Transverse colon (tissue), 4 donors: ENCODE results near the gene PLXDC2.

Experiments used
- POLR2AphosphoS5 ChIP-seq, 3 donors: sonication (generic); formaldehyde crosslinking; IDR thresholded peaks; one replicate each; pipeline ENCODE4 v1.6.1; 2016; ENCODE audit warnings: antibody characterized with exemption in 3 of 3
- TF ChIP-seq, protein P1 (sequence below), 5 experiments: fragments of 200-600 bp in 3 of 5; fragments of 450-650 bp in 2 of 5; sonication (generic) in 3 of 5; IDR thresholded peaks; 1 replicate in 2 of 5; 2 replicates in 3 of 5; pipeline ENCODE4 v1.5.1; 2016 to 2017; ENCODE audit warnings: antibody characterized with exemption in 5 of 5, inconsistent platforms in 3 of 5, mild to moderate bottlenecking in 2 of 5, moderate library complexity in 1 of 5

DNA sequence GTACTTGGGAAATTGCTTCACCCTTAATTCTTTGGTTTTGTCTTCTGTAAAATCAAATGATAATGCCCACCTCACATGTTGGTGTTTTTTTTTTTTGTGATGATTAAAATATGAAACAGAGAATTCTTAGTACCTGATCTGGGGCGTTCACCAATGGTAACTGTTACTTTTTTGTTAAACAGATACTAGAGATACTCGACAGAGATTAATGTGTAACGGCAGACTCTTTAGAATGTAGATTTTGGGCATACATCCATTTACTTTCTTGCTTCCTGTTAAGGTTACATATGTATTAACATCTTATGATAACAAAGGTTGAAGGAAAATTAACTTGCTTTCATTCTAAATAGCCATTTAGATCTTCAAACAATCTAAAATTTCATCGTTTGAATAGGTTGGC, 23.3 kb downstream of the PLXDC2 start:
- TF ChIP-seq POLR2AphosphoS5 (IDR thresholded peaks at IDR 0.05), result no peak
- TF ChIP-seq, protein P1, sequence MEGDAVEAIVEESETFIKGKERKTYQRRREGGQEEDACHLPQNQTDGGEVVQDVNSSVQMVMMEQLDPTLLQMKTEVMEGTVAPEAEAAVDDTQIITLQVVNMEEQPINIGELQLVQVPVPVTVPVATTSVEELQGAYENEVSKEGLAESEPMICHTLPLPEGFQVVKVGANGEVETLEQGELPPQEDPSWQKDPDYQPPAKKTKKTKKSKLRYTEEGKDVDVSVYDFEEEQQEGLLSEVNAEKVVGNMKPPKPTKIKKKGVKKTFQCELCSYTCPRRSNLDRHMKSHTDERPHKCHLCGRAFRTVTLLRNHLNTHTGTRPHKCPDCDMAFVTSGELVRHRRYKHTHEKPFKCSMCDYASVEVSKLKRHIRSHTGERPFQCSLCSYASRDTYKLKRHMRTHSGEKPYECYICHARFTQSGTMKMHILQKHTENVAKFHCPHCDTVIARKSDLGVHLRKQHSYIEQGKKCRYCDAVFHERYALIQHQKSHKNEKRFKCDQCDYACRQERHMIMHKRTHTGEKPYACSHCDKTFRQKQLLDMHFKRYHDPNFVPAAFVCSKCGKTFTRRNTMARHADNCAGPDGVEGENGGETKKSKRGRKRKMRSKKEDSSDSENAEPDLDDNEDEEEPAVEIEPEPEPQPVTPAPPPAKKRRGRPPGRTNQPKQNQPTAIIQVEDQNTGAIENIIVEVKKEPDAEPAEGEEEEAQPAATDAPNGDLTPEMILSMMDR (IDR thresholded peaks at IDR 0.05), result no peak
